CD4-positive, alpha-beta T cell treated with Interleukin-17A for 1 hour (primary cell): ENCODE data around the gene UBE2C.
"Not testable (repeated sequence)": the region's sequence is repeated elsewhere in the genome, so short reads cannot be mapped to it uniquely, and the experiment has no call there.

Experiments
- DNase-seq: peaks from one replicate; pipeline ENCODE4 v3.0.0-alpha.2; 2020

Gene UBE2C

DNA sequence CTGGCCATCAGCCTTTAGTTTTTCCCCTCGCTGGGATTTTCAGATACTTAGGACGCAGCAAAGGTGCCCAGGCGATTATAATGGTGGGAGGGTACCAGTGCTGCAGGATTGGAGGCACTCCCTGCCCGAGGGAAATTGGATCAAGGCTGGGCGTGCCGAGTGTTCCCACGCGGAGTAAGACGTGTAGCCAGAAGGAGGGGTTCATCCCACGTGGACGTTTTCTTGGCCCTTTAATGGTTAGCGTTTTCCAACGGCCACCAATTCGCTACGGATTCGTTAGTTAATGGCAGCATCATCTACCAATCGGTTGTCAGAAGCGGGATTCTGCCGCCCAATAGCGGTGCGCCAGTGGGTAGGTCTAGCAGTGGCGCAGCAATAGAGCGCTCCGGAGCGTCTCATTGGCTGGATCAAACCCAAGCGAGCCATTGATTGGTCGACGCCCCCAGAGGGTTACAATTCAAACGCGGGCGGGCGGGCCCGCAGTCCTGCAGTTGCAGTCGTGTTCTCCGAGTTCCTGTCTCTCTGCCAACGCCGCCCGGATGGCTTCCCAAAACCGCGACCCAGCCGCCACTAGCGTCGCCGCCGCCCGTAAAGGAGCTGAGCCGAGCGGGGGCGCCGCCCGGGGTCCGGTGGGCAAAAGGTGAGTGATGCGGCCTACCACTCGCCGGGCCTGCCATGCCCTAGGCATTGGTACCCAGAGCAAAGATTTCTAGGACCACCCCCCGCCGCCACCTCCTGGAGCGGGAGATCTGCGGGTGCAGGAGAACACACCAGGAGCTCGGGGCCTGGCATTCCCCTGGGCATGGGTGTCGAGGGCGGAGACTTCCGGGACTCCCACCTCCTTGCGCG lies at the start of gene UBE2C:
Gene UBE2C (plus strand): TSS at position 488 of the 849 bp plus-strand sequence. CDS start 52 bp downstream, at position 540.
- peak; percentile 98 for DNase-seq

DNA sequence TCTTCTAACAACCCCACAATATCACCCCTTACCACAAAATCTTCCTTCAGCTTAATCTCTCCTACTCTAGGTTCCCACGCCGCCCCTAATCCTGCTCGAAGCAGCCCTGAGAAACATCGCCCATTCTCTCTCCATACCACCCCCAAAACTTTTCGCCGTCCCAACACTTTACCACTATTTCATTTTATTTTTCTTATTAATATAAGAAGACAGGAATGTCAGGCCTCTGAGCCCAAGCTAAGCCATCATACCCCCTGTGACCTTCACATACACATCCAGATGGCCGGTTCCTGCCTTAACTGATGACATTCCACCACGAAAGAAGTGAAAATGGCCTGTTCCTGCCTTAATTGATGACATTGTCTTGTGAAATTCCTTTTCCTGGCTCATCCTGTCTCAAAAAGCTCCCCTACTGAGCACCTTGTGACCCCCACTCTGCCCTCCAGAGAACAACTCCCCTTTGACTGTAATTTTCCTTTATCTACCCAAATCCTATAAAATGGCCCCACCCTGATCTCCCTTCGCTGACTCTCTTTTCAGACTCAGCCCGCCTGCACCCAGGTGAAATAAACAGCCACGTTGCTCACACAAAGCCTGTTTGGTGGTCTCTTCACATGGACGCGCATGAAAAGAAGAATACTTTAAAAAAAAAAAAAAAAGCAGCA lies 47.7 kb upstream of the UBE2C start:
- DNase-seq: not testable (repeated sequence)

DNA sequence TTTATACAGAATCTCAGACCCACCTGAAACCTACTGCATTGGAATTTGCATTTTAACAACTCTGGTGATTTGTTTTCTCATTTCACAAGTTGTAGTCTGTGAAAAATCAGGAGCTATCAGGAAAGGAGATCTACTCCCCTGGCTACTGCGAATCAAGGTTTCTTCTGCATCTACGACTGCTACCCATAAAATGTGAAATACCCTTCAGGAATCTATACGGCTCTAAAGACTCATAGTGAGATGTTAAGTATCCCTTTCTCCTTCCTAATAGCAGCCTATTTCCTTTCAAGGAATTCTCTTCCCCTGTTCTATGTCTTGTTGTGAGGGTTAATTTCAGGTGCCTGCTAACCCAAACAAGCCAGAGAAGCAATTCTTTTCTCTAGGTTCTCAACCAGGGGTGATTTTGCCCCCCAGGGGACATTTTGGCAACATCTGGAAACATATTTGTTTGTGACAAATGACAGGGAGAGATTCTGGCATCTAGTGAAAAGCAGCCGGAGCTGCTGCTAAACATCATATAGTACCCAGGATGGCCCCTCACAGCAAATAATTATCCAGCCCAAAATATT lies 47.1 kb upstream of the UBE2C start:
- no peak for DNase-seq

DNA sequence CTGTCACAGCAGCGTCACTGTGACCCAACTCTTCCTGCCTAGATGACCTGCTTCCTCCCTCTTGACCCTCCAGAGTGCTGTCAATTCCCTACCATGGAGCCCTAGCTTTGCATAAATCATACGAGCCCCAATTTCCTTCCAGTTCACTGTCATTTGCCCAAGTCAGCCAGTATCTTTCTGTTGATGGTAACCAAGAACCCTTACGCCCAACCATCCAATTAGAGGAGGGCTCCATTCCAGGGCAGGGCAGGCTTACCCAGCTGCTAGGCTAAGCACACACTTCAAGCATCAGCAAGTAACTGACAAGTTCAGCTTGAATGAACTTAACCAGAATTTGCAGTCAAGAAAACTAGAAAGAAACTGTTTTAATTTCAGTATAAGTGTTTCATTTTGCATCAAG lies 46.5 kb upstream of the UBE2C start:
- DNase-seq: no peak

DNA sequence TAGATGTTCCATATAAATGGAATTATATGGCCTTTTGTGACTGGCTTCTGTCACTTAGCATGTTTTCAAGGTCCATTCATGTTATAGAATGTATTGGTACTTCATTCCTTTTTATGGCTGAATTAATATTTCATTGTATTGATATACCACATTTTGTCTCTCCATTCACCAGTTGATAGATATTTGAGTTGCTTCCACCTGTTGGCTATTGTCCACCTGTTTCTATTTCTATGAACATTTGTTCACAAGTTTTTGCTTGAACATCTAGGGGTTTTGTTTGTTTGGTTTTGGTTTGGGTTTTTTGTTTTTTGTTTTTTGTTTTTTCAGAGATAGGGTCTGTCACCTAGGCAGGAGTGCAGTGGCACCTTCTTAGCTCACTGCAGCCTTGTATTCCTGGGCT lies 44.0 kb upstream of the UBE2C start:
- DNase-seq: no peak

DNA sequence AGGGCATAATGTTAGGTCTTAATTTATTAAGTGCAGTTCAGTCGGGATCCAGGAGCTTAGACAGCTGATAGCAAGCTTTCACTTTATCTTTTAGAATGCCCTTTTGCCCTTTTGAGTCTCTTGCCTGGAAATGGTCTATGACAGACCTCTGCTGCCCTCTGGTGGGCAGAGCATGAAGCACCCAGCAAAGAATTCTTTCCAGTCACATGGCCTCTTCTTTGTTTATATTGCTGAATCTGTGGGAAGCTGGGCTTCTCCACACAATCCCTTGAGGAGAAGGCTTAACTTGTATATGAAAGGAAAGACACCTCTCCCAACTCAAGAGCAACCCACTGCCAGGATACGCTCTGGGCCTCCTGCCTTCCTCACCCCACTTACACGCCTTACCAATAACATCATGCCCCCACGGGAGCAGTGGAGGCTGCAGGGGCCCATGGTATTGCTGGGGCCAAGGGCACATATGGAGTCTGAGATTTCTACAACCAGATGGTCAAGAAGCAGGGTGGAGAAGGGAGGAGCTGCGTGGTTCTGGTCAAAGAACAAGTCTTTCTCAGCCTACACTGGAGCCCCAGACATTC lies 41.2 kb upstream of the UBE2C start:
- peak; percentile 83 for DNase-seq

DNA sequence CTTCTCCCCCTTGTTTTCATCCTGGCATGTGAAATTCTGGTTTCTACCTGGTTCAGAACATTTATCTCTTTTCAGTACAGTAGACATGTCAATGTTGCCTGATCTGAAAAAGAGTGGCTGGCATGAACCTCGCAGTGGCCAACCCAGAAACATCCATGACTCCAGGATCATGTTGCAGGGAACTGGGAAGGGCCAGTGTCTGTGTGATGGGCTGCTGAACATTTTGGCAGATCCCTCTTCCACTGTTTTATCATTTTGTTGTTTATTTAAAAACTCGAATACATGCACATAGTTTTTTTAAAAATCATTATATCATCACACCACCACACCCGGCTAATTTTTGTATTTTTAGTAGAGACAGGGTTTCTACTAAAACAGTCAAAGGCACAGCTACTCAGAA lies 39.8 kb upstream of the UBE2C start:
- DNase-seq: no peak

DNA sequence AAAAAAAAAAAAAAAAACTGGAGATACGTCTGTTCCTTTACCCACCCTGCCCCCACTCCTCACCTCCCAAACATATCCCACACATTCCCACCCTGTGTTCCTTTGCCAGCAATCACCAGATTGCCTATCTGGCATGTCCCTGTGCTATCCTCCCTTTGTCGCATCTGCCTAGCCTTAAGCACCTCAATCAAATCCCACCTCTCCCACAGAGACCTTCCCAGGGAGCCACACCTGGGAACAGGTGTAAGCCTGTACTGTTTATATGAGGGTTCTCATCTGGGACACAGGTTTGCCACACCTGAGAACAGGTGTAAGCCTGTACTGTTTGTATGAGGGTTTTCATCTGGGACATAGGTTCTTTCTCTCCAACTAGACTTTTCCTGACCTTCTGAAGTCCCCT lies 37.5 kb upstream of the UBE2C start:
- DNase-seq: no peak

DNA sequence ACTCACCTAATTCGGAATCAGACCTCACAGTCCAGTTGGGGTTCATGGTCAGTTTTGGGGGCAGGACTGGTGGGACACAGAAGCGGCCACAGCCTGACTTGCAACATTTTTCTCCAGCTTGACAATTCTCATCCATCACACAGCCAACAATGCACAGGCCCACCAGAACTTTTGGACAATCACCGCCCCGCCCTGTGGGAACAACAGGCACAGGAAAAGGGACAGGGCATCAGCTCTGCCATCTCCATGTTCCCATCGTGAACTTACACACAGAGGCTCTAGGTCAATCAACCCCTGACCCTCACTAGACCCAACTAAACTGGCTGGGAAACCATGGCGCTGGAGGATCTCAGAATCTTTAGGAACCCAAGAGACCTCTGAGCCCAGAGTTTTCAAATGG lies 37.0 kb upstream of the UBE2C start:
- DNase-seq: no peak

DNA sequence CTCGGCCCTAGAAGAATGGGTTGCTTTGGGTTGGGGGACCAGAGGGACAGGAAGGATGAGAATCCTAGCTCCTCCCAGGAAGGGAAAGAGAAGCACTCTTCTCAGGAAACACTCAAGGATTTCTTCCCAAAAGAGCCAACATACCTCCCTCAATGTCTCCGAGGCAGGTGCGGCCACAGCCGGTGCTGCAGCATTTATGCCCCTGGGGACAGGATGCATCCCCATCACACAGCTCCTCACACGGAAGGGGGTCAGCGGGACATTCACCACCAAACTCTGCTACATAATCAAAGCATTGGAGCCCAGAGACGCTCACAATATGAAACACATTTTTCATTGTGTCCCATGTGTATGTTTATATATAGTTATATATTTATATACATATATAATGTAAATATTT lies 35.5 kb upstream of the UBE2C start:
- DNase-seq: no peak

DNA sequence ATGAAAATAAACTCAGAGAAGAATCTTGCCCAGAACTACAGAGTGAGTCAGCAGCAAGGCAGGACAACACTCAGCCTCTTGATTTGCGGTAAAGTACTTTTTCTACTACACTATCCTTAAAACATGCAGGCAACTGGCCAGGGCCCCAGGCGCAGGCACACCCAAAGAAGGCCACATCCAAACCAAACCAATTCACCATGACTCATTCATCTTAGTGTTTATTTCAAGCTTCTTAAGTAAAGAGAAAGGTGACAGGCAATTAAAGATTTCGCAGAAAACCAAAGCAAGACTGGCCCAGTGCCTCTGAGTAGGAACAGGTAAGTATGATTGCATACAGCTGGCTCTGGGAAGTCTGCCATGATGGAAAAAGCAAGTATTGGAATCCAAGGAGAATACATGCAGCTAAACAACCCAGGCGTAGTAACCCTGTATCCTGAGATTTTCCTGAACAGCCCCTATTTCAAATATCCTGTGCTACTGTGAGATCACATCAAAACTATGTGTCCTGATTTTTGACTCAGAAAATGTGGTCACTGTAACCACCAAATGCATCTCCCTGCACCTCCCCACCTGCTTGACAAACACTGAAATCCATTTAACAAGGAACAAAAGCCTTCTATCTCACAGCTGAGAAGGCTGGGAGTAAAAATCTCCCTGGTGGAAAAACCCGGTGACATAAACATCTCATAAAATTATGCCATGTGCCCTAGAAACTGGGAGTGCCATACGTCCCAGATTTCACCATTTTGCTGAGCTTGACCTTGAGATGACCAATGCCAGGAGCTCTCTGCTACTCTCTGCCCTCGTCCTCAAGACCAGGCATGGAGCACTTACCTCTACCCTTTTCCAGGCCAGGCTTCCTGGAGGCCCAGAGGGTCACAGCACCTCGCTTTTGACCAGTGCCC lies 33.2 kb upstream of the UBE2C start:
- DNase-seq: no peak

DNA sequence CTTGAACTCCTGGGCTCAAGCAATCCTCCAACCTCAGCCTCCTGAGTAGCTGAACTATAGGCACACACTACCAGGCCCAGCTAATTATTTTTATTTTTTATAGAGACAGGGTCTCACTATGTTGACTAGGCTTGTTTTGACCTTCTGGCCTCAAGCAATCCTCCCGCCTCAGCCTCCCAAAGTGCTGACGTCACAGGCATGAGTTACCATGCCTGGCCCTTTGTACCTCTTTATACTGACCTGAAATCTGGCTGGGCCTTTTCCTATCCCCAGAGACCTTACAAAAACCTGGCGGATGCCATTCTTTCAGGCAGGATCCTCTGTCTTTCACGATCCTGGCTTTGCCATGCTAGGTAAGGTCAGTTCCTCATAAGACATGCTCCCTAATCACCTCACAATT lies 32.3 kb upstream of the UBE2C start:
- DNase-seq: no peak

DNA sequence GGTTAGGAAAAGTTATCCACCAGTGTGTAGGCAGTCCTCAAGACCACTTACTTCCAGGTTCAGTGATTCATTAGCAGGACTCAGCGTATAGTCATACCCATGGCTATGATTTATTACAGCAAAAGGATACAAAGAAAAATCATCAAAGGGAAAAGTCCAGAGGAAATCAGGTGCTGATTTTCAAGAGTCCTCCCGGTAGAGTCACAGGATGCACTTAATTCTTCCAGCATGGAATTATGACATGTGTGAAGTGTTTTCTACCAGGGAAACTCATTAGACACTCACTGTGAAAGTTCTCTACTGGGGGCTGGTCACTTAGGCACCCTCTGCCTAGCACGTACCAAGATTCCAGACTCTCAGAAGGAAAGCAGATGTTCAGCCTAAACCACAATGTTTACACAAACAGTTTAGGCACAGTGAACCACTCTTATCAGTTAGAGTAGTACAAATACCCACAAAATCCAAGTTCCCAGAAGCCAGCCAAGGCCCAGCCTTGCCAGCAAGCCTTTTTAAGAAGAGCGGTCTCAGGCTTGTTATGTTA lies 31.0 kb upstream of the UBE2C start:
- DNase-seq: no peak

DNA sequence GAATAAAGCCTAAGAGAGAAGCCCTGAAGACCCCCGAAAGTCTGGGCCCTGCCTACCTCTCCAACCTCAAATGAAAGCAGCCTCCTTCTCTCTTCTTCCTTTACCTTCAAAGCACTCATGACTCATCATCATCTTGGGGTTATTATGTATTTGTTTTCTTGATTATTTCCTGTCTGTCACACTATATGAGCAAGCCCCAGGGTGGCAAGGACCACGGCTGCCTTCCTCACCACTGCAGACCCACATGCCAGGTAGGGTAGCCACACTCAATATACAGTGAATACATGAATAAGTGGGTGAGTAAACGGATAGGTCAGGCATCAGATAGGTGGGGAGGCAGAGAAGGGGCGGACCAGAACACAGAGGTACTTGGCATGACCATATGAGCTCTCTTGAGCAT lies 29.6 kb upstream of the UBE2C start:
- DNase-seq: no peak

DNA sequence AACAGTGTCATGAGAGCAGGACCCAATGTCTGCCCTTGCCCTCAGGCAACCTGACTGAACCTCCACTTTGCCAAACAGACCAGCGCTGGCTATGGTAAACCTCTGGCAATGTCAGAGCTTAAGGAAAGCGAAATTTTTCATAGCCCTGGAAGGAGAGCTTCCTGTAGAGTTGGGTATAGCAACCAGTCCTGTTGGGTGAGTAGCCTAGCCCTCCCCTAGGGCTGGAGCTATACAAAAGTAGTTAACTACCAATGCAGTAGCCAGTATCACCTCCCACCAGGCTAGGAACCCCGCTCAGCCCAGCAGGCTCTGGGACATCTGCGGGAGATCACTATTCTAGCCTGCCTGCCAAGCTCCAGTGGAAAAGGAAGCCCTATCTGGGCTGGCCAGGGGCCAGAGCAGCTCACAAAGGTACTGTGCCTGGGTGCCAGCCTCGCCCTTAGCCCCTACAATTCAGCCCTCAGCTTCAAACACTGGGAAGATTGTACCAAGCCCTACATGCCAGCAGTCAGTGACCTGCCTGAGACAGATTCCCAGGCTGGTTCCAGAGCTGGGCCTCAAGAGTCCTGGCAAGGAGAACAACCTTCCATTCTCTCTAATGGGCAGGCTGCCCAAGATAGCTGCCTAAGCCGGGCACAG lies 28.7 kb upstream of the UBE2C start:
- no peak for DNase-seq

DNA sequence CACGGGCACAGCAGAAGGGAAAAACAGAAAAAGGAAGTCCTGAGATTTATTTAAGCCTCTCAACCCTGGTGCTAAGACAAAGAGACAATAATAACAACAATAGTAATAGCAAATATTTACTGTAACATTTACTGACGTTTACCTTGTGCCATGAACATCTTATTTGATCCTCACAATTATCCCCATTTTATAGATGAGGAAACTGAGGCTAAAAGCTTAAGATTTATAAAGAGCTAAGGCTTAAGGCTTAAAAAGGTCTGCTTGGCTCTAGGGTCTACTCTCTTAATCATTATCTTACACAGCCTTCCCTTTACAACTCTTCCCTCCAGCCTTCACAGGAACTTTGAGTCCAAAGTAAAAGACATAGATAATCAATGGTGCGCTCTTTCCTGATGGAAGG lies 24.1 kb upstream of the UBE2C start:
- no peak for DNase-seq

DNA sequence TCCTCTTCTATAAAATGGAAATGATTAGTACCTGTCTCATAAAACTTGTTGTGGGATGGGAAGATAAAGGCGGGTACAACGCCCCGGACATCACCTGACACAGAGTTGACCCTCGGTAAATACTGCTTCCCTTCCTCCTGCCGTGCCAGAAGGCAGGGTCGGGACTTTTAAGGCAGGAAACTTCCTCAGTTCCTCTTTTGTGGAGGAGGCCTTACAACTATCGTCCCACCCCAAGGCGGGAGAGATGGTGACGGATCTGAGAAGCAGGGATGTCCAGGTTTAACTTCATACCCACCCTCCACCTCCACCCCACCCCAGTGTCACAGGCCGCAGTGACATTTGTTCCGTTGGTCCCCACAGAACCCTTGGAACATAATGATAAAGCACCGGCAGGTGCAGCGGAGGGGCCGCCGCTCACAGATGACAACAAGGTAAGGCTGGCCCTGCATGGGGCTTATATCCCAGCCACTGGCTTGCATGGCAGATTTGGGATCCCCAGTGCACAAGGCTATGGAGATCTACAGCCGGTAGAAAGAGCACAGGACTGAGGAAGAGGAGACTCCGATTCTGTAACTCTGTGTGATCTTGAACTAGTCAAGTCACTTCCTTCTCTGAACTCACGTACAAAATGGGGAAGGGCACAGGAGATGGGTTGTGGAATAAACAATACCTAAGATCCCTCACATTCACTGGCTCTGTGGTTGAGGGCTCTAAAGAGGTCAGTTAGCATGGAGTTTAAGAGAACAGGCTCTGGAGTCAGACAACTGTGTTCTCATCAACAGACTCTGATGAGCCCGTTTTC lies 19.9 kb upstream of the UBE2C start:
- peak; percentile 7 for DNase-seq

DNA sequence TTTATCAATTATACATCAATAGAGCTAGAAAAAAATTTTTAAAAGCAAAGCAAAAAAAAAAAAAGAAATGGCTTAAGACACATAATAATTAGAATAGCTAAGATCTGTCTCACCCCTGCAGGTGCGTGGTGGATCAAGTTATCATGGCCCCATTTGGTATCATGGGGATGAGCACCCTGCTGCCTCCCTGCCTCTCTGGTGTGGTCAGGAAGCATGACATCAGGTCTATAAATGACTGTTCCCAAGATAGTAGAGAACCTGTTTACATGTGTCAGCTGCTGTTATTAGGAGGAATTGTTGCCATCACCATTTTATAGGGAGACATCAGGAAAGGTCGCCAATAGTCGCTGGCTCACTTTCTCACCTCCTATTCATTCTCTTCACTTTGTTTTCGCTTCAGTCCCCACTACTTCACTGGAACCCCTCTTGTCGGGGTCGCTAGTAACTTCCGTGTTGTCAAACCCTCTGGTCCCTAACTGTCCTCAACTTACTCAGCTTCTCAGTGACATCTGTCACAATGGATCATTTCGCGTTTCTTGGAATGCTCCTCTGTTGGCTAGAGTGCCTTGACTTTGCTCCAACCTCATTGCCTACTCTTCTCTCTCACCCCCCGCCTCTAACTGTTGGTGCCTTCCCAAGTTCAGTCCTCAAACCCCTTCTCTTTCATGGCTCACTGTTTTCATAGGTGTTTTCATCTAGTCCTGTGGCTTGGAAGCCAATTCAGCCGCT lies 15.9 kb upstream of the UBE2C start:
- no peak for DNase-seq

DNA sequence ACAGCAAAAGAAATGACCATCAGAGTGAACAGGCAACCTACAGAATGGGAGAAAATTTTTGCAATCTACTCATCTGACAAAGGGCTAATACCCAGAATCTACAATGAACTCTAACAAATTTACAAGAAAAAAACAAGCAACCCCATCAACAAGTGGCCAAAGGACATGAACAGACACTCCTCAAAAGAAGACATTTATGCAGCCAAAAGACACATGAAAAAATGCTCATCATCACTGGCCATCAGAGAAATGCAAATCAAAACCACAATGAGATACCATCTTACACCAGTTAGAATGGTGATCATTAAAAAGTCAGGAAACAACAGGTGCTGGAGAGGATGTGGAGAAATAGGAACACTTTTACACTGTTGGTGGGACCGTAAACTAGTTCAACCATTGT lies 14.9 kb upstream of the UBE2C start:
- DNase-seq: not testable (repeated sequence)

DNA sequence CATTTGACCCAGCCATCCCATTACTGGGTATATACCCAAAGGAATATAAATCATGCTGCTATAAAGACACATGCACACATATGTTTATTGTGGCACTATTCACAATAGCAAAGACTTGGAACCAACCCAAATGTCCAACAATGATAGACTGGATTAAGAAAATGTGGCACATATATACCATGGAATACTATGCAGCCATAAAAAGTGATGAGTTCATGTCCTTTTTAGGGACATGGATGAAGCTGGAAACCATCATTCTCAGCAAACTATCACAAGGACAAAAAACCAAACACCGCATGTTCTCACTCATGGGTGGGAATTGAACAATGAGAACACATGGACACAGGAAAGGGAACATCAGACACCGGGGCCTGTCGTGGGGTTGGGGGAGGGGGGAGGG lies 14.5 kb upstream of the UBE2C start:
- DNase-seq: not testable (repeated sequence)
